H1 (cell line): ENCODE results near the gene AFG1L. TPM values are rescaled to one million over a fixed set of nuclear protein-coding genes. Genes with fewer than 3 reads are reported as not detected.

Experiments
- CTCF ChIA-PET: fragments of 300-600 bp; sonication (Branson Sonifier 250); formaldehyde crosslinking; loops from one replicate; lab custom pipeline; 2021; ENCODE audit not compliant: partially characterized antibody; lab: Charles Lee
- POLR2A ChIA-PET: fragments of 300-600 bp; sonication (Branson Sonifier 250); formaldehyde crosslinking; loops from one replicate; lab custom pipeline; 2021; ENCODE audit warnings: inconsistent platforms; ENCODE audit not compliant: partially characterized antibody; lab: Charles Lee
- DNase-seq, 2 experiments: peaks; one replicate each; pipeline versions ENCODE4 v3.0.0 to v3.0.0-alpha.2; 2010 to 2022; ENCODE audit warnings: low spot score in 2 of 2, low read depth in 1 of 2, mixed read lengths in 1 of 2
- FAIRE-seq: peaks from 2 replicates; lab custom pipeline; 2011; peaks lifted over from hg19 to GRCh38; lab: Jason Lieb, UNC
- H2AFZ ChIP-seq: 2 replicates; pipeline ENCODE4 v1.8.1; 2012; ENCODE audit warnings: low read length, inconsistent platforms
- H2AK5ac ChIP-seq: 2 replicates; pipeline ENCODE4 v1.6.1; 2013; ENCODE audit warnings: low read depth, low read length
- H2BK120ac ChIP-seq: replicated peaks from 2 replicates; pipeline ENCODE3; 2013; ENCODE audit warnings: low read depth, low read length, inconsistent platforms
- H2BK12ac ChIP-seq: 2 replicates; pipeline ENCODE4 v1.6.1; 2013; ENCODE audit warnings: low read depth, low read length
- H2BK15ac ChIP-seq: 2 replicates; pipeline ENCODE4 v1.6.1; 2013; ENCODE audit warnings: low read length
- H2BK20ac ChIP-seq: 2 replicates; pipeline ENCODE4 v1.6.1; 2013; ENCODE audit warnings: low read length
- H2BK5ac ChIP-seq: 2 replicates; pipeline ENCODE4 v1.6.1; 2013; ENCODE audit warnings: low read depth, low read length
- H3K14ac ChIP-seq: 2 replicates; pipeline ENCODE4 v1.6.1; 2013; ENCODE audit warnings: inconsistent platforms; ENCODE audit not compliant: insufficient read length
- H3K18ac ChIP-seq: 2 replicates; pipeline ENCODE4 v1.6.1; 2013; ENCODE audit warnings: low read length; ENCODE audit errors: extremely low read depth
- H3K23ac ChIP-seq: 2 replicates; pipeline ENCODE4 v1.6.1; 2013; ENCODE audit warnings: inconsistent platforms; ENCODE audit not compliant: insufficient read length
- H3K23me2 ChIP-seq: 2 replicates; pipeline ENCODE4 v1.6.1; 2013; ENCODE audit warnings: low read depth, low read length
- H3K27ac ChIP-seq: 2 replicates; pipeline ENCODE4 v1.6.1; 2011; ENCODE audit warnings: low read depth, low read length, inconsistent platforms
- H3K27me3 ChIP-seq, 4 experiments: replicated peaks in 1 of 4; 1 replicate in 1 of 4; 2 replicates in 3 of 4; pipeline versions ENCODE4 v1.6.1 to v1.8.1; 2011 to 2013; ENCODE audit warnings: low read length in 3 of 4, mild to moderate bottlenecking in 3 of 4, inconsistent platforms in 2 of 4, mixed read lengths in 2 of 4, moderate library complexity in 1 of 4; ENCODE audit not compliant: control insufficient read depth in 3 of 4, insufficient read depth in 3 of 4; ENCODE audit errors: extremely low read depth in 1 of 4
- H3K36me3 ChIP-seq, 4 experiments: 2 replicates each; pipeline versions ENCODE4 v1.6.1 to v1.8.1; 2011 to 2013; ENCODE audit warnings: mild to moderate bottlenecking in 4 of 4, low read length in 3 of 4, moderate library complexity in 2 of 4, control low read depth in 1 of 4, inconsistent platforms in 1 of 4; ENCODE audit not compliant: insufficient read depth in 4 of 4, control insufficient read depth in 2 of 4
- H3K4ac ChIP-seq: replicated peaks from 2 replicates; pipeline ENCODE3; 2013; ENCODE audit warnings: low read length, low read depth, mixed read lengths, inconsistent platforms; ENCODE audit not compliant: insufficient read length
- H3K4me1 ChIP-seq, 4 experiments: replicated peaks in 1 of 4; 1 replicate in 1 of 4; 2 replicates in 3 of 4; pipeline versions ENCODE4 v1.6.1 to v1.8.1; 2011 to 2013; ENCODE audit warnings: low read length in 3 of 4, inconsistent platforms in 2 of 4, mixed read lengths in 1 of 4; ENCODE audit not compliant: insufficient read depth in 4 of 4, control insufficient read depth in 3 of 4
- H3K4me2 ChIP-seq, 2 experiments: 2 replicates each; pipeline versions ENCODE4 v1.6.1 to v1.8.1; 2011 to 2013; ENCODE audit warnings: low read depth in 2 of 2, low read length in 2 of 2, control low read depth in 1 of 2, inconsistent platforms in 1 of 2, mild to moderate bottlenecking in 1 of 2; ENCODE audit not compliant: insufficient read depth in 1 of 2
- H3K4me3 ChIP-seq, 4 experiments: fragments of 200-600, 300-600 bp in 1 of 4; sonication (generic), shearing (Covaris generic), sonication (Bioruptor Twin) in 1 of 4; 2 replicates each; pipeline versions ENCODE4 v1.5.1 to v1.8.1; 2011 to 2016; ENCODE audit warnings: low read length in 4 of 4, low read depth in 3 of 4, control low read depth in 2 of 4, inconsistent platforms in 2 of 4, mild to moderate bottlenecking in 2 of 4, mixed read lengths in 1 of 4, moderate library complexity in 1 of 4; ENCODE audit not compliant: insufficient read depth in 2 of 4; ENCODE audit errors: extremely low read depth in 1 of 4
- H3K56ac ChIP-seq: replicated peaks from 2 replicates; pipeline ENCODE3; 2013; ENCODE audit warnings: low read depth, mild to moderate bottlenecking, mixed read lengths, low read length, inconsistent platforms; ENCODE audit not compliant: insufficient read length
- H3K79me1 ChIP-seq: 2 replicates; pipeline ENCODE4 v1.6.1; 2013; ENCODE audit warnings: low read depth, low read length, control low read depth
- H3K79me2 ChIP-seq, 2 experiments: 2 replicates each; pipeline versions ENCODE4 v1.6.1 to v1.8.1; 2012 to 2013; ENCODE audit warnings: low read length in 2 of 2, mild to moderate bottlenecking in 2 of 2, inconsistent platforms in 1 of 2; ENCODE audit not compliant: insufficient read depth in 2 of 2, control insufficient read depth in 1 of 2
- H3K9ac ChIP-seq, 4 experiments: replicated peaks in 1 of 4; 1 replicate in 1 of 4; 2 replicates in 3 of 4; pipeline versions ENCODE4 v1.6.1 to v1.8.1; 2011 to 2013; ENCODE audit warnings: low read depth in 3 of 4, low read length in 3 of 4, control low read depth in 2 of 4, mild to moderate bottlenecking in 2 of 4, moderate library complexity in 2 of 4, inconsistent platforms in 1 of 4; ENCODE audit errors: extremely low read depth in 1 of 4
- H3K9me3 ChIP-seq, 2 experiments: 2 replicates each; pipeline versions ENCODE4 v1.6.1 to v1.8.1; 2012 to 2013; ENCODE audit warnings: mild to moderate bottlenecking in 2 of 2, moderate library complexity in 2 of 2, control low read depth in 1 of 2, inconsistent platforms in 1 of 2, low read depth in 1 of 2, low read length in 1 of 2, mixed read lengths in 1 of 2; ENCODE audit not compliant: insufficient read depth in 2 of 2
- H4K20me1 ChIP-seq, 2 experiments: replicated peaks in 1 of 2; 2 replicates each; pipeline versions ENCODE3 to v1.8.1; 2011 to 2013; ENCODE audit warnings: inconsistent platforms in 2 of 2, low read length in 2 of 2, mild to moderate bottlenecking in 1 of 2; ENCODE audit not compliant: insufficient read depth in 2 of 2, control insufficient read depth in 1 of 2
- H4K5ac ChIP-seq: 2 replicates; pipeline ENCODE4 v1.6.1; 2013; ENCODE audit warnings: low read length, low read depth, mixed read lengths, inconsistent platforms; ENCODE audit not compliant: insufficient read length
- H4K8ac ChIP-seq: 2 replicates; pipeline ENCODE4 v1.8.0; 2013; ENCODE audit warnings: mild to moderate bottlenecking, moderate library complexity, low read length, inconsistent platforms; ENCODE audit not compliant: insufficient read depth; ENCODE audit errors: extremely low read depth
- H4K91ac ChIP-seq: replicated peaks from 2 replicates; pipeline ENCODE3; 2013; ENCODE audit warnings: low read length, mixed read lengths, inconsistent platforms; ENCODE audit not compliant: insufficient read length
- HDAC2 ChIP-seq, 2 experiments: fragments of 300-600 bp in 1 of 2; sonication (generic) in 1 of 2; IDR thresholded peaks; 2 replicates each; pipeline ENCODE4 v1.6.1; 2011 to 2012; ENCODE audit warnings: low read depth in 2 of 2, low read length in 2 of 2, mild to moderate bottlenecking in 2 of 2, moderate library complexity in 2 of 2, borderline replicate concordance in 1 of 2, inconsistent platforms in 1 of 2
- YY1 ChIP-seq: IDR thresholded peaks from 2 replicates; pipeline ENCODE4 v1.6.1; 2011; ENCODE audit warnings: low read depth, mild to moderate bottlenecking, low read length
- WGBS, 2 experiments: shearing (Covaris generic) in 1 of 2; methylation state at CpG; one replicate each; pipeline versions ENCODE4 v1.1.6 to v1.1.7; 2013 to 2015; ENCODE audit warnings: low lambda C conversion rate in 2 of 2, mixed read lengths in 2 of 2, inconsistent platforms in 1 of 2, low coverage in 1 of 2, missing lambda C conversion rate in 1 of 2; ENCODE audit not compliant: insufficient replicate concordance in 2 of 2, insufficient coverage in 1 of 2, insufficient read length in 1 of 2; ENCODE audit errors: extremely low coverage in 1 of 2, missing lambda C conversion rate in 1 of 2; 5-methylcytosine and 5-hydroxymethylcytosine counted together
- polyA plus RNA-seq, 7 experiments: library from polyadenylated mRNA; depleted of rRNA in 3 of 7; stranded (reverse) in 5 of 7; unstranded in 2 of 7; fragments of >200 nt in 5 of 7; fragments of 200-250 nt in 2 of 7; gene quantifications; 1 replicate in 5 of 7; 2 replicates in 1 of 7; 4 replicates in 1 of 7; pipeline versions ENCODE4 v1.2.1 to v1.2.3, GENCODE V29; 2011 to 2013; ENCODE audit warnings: missing spikeins in 2 of 7, mixed read lengths in 2 of 7
- total RNA-seq: library from RNA; stranded (reverse); fragmentation: NEBNext Ultra II Directional; extraction: Animal tissue kit (Norgen Biotek cat#: 25700); gene quantifications from 2 replicates; pipeline ENCODE4 v1.2.1, GENCODE V29; 2021

The AFG1L gene
- total and polyA plus RNA-seq, 2 of the 8 experiments (the other 6 are each of a cell fraction or from before 2014, with no cell fraction given), result 0.98 to 5.7 TPM

DNA sequence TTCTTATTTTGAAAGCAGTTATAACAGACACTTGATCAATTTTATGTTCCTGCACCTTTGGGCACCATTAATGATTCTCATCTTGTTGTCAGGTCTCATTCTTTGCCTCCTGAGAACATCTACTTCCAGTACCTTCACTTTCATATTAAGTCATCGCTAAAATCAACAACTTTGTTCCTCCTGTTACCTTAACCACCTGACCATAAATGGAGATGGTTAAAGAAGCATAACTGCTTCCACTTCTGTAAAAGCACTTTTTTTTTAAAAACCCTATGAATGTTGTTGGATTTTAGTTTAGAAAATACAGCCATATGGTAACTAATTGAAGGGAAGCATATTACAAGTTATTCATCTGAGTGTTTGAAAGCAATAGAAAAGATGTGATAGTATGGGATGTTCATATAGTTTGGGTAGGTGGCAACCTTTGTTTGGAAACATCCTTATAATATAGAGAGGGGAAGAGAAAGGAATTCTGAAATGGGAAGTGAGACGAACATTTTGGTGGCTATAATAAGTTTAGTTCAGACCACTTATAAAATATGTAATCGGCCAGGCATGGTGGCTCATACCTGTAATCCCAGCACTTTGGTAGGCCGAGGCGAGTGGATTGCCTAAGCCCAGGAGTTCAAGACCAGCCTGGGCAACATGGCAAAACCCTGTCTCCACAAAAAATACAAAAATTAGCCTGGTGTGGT is 53.9 kb downstream of the AFG1L start:
- Histone ChIP-seq H4K8ac (no peak overlapping the region), H2BK5ac (no peak overlapping the region), H2BK20ac (no peak overlapping the region), H2BK15ac (no peak overlapping the region), H3K56ac (no peak overlapping the region), H3K9ac (no peak overlapping the region), H2AK5ac (no peak overlapping the region), H2AFZ (no peak overlapping the region), H3K9me3 (no peaks in the 10 kb centered on the region), H3K23ac (no peak overlapping the region), H3K14ac (no peak overlapping the region), H4K20me1 (no peaks in the 10 kb centered on the region), H3K4me1 (no peaks in the 10 kb centered on the region), H3K4me2 (no peak overlapping the region), H3K18ac (no peak overlapping the region), H2BK12ac (no peak overlapping the region), H3K36me3 (no peaks in the 10 kb centered on the region), H2BK120ac (no peak overlapping the region), H4K5ac (no peak overlapping the region), H3K27me3 (no peaks in the 10 kb centered on the region), H3K79me1 (no peaks in the 10 kb centered on the region), H3K79me2 (no peaks in the 10 kb centered on the region), H3K23me2 (no peaks in the 10 kb centered on the region), H3K4me3 (no peak overlapping the region), H3K4ac (no peak overlapping the region)
- CTCF ChIA-PET, result no interaction called here
- FAIRE-seq (no peak), DNase-seq (no peak)
- POLR2A ChIA-PET, result no interaction called here
- WGBS, 2 experiments, result 93% methylated on average over 5 of the region's 5 CpGs; no CpG with 5 or more reads in 1 of the 2 experiments
- TF ChIP-seq HDAC2 (IDR thresholded peaks at IDR 0.05; ENCODE audit: borderline replicate concordance in 1 of 2, low read depth in 2 of 2, low read length in 2 of 2) (no peak), YY1 (no peak)
- TF ChIP-seq, all 59 proteins: peak for 0
- Histone ChIP-seq H3K27ac (no peak overlapping the region), H4K91ac (no peak overlapping the region)
